Stimulated activated CD4-positive, alpha-beta T cell treated with anti-CD3 and anti-CD28 coated beads, TNF-alpha, amount 100 ng/mL, for 1 hour (primary cell): Measurements from ENCODE around the gene E2F4.
A peak's percentile ranks its signal among the peaks of the same experiment; 100 is the strongest.

Experiments
- DNase-seq, 3 donors: peaks; one replicate each; pipeline ENCODE4 v3.0.0-alpha.2; 2020; ENCODE audit warnings: low read depth in 3 of 3, low spot score in 1 of 3

E2F4 gene

DNA sequence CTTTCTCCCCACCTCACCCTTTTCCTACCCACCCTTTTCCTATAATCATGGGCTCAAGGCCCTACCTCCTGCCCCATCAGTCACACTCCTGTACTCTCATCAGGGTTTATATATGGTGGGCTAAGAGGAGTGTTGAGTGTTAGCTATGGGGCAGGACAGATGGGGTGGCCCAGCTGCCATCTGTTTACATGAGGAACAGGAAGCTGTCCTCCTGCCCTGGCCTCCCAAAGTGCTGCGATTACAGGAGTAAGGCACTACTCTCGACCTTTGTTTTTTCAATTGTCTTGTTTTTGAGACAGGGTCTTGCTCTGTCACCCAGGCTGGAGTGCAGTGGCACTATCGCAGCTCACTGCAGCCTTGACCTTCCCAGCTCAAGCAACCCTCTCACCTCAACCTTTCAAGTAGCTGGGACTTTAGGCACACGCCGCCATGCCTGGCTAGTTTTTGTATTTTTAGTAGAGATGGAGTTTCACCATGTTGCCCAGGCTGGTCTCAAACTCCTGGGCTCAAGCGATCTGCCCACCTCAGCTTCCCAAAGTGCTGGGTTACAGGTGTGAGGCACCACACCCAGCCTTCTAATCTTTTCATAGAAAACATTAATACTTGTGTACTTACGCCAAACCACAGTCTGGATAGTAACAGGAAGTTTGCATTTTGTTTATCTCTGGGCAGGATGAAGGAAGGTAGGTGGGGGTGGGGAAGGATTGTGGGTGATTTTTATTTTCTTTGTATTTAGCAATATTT, 33.9 kb upstream of the E2F4 start:
- no peak for DNase-seq

DNA sequence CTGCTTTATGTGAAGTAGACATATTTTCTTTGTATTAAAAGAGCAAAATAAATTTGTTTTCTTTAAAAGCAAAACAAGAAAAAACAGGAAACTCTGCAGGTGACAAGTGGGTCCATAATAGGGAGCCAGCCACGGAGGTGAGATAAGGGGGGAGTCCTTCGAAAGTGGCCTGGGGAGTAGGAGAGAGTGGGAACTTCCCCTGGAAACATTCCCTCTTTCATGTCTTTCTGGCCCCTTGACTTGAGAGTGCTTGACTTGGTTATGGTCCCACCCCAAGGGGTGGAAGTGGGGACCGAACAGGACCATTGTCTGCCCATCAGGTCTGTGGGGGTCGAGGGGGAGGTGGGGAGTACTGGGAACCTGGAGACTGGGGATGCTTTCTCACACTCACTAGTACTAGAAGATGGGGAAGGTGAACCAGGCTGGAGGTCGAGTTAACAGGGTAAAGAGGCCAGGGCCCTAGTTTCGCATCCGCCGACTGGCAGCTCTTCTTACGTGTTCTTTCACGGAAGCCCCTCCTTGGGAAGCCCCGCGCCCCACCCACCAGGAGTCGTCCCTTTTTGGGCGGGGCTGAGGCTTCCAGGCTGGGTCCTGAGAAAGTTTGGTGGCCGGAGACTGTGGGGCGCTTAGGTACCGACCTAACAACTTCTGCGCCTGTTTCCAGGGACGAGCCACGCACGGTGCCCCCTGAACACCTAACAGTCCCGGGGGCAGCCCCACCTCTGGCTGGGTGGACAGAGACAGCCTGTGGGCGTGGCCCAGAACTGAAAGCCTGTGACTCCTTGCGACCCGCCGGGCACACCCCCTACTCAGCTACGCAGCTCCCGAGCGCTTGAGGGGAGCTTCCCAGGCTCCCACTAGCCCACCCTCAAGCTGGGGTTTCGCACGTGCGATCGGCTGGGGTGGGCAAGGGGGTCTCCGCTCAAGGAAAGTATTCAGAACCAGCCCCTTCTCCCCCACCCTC, 33.0 kb upstream of the E2F4 start:
- DNase-seq, result peak; percentile 50 to 57 (median 54)

DNA sequence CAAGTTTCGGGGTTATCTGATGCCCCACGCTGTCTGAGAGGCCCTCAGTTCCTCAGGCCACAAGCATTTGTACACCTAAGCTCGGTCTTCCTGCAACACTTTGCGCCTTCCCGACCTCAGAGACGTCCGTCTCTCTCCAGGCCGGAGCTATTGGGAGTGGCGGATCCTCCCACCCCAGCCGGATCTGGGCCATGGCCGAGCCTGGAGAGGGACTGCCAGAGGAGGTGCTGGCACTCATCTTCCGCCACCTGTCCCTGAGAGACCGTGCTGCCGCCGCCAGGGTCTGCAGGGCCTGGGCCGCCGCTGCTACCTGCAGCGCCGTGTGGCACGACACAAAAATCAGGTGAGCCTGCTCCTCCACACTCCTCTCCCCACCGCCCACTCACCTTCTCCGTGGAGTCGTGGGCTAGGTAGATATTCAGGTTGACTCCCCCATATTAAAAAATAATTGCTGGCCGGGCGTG, 30.3 kb upstream of the E2F4 start:
- DNase-seq, result no peak

DNA sequence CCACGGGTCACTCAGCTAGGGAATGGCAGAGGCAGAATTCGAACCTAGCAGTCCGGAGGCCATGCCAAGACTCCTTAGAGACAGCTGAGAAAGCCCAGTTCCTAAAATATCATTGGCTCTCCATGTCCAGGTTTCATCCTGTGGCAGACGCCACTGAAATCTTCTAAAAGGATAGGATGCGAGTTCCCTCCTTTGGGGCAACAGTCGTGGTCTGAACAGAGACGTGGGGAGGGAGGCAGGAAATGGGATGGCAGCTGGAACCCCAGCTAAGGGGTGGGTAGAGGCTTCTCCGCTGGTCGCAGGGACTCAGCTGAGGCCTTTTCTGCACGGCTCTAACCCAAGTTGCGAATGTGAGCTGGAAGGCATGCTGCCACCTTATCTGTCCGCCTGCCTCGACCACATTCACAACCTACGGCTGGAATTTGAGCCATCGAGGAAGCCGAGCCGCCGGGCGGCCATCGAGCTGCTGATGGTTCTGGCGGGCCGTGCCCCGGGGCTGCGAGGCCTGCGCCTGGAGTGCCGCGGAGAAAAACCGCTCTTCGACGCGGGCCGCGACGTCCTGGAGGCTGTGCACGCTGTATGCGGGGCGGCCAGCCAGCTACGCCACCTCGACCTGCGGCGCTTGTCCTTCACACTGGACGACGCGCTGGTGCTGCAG, 29.3 kb upstream of the E2F4 start:
- DNase-seq, result no peak

DNA sequence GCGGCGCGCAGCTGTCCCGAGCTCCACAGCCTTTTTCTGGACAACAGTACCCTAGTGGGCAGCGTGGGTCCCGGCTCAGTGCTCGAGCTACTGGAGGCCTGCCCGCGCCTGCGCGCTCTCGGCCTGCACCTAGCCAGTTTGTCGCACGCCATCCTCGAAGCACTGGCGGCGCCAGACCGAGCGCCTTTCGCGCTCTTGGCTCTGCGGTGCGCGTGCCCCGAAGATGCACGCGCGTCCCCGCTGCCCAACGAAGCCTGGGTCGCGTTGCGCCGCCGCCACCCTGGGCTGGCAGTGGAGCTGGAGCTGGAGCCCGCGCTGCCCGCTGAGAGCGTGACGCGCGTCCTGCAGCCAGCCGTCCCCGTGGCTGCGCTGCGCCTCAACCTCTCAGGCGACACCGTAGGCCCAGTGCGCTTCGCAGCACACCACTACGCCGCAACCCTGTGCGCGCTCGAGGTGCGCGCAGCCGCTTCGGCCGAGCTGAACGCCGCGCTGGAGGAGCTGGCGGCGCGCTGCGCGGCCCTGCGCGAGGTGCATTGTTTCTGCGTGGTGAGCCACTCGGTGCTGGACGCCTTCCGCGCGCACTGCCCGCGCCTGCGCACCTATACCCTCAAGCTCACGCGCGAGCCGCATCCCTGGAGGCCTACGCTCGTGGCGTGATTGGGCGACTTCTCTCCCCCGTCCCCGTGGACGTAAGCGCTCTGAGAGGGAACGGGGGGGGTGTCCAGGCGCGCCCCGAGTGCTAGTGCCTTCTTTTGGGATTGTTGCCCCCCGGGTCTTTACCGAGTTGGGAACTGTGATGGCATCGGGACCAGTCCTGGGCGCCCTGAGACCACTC, 28.6 kb upstream of the E2F4 start:
- no peak for DNase-seq

DNA sequence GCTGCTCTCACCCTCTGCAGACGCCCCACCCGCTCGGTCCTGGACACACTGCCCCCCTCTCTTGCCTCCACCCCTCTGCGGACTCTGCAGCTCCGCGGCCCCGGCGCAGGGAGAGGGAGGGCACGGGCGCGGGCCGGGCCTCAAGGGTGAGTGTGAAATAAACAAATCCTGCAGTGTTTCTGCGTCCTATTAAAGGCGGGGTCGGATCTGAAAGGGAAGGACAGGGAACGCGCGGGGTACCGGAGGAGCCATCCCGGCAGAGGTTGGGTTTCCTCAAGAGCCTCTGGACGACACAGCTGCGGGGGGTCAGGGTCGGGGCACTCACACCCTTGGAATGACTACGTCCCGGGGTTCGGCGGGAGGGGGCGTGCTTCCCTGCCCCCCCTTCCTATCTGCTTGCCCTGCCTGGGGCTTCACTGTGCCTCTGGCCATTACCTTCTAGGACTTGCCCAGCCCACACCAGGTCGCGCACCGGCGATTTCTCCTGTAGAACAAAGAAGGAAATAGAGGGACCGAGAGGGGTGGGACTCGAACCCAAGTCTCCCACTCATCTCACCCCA, 27.9 kb upstream of the E2F4 start:
- no peak for DNase-seq

DNA sequence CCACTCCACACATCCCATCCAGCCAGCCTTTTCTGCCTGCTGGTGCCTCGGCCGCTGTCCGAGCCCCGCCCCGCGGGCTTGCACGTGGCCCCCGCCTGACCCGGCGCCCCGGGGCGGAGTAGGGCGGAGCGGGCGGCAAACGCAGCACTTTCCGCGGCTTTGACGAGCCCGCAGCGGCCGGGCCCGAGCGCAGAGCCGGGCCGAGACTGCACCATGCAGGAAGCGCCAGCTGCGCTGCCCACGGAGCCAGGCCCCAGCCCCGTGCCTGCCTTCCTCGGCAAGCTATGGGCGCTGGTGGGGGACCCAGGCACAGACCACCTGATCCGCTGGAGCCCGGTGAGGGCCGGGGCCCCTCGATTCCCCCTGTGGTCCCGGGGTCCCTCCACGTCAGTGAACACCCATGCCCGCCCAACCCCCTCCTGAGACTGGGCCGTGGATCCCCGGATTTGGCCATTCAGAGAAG, 27.3 kb upstream of the E2F4 start, which contains the start of gene HSF4:
TSS of gene HSF4 (plus strand) at position 147 of the 463 bp plus-strand sequence. CDS start at position 214, 67 bp downstream.
- DNase-seq, result no peak

DNA sequence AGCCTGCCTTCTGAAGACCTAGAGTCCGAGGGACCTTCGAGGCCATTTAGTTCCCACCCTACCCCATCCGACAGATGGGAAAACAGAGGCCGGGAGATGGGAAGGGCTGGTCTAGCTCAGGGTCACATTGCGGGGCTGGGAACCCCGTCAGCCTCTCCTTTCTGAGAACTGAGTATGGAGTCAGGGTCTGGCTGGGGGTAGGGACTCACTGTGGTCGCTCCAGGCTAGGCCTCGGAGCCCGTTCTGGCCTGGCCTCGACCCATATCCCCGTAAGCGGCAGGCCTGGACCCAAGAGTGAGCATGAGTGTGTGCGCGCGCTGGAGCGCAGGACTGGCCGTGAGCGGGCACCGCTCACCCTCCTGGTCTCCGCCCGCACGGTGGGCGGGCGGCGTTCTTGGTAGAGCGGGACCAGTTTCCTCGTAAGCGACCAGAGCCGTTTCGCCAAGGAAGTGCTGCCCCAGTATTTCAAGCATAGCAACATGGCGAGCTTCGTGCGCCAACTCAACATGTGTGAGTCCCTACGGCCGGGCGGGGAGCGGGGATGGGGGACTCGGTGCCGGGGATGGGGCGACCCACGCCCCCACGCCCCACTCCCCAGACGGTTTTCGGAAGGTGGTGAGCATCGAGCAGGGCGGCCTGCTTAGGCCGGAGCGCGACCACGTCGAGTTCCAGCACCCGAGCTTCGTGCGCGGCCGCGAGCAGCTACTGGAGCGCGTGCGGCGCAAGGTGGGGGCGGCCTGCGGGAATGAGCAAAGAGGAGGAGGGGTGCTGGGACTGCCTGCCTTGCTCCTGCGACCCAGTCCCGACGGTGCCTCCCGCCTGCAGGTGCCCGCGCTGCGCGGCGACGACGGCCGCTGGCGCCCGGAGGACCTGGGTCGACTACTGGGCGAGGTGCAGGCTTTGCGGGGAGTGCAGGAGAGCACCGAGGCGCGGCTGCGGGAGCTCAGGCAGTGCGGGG, 26.6 kb upstream of the E2F4 start:
- no peak for DNase-seq

DNA sequence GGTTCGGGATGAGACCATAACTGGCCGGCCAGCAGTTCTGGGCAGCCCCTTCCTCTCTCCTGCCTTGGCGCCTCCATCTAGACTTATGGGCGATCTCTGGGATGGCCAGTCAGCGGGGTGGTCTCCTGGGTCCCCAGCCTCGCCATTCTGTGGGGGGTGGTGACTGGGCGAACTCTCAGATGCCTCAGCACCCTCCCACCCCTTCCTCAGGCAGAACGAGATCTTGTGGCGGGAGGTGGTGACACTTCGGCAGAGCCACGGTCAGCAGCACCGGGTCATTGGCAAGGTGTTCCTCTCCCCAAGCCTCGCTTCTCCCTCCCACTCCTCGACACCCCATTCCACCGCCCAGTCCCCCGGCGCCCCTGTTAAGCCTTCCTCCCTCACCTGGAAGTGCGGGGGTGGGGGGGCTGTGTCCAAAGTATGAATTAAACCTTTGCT, 25.8 kb upstream of the E2F4 start:
- DNase-seq, result no peak

DNA sequence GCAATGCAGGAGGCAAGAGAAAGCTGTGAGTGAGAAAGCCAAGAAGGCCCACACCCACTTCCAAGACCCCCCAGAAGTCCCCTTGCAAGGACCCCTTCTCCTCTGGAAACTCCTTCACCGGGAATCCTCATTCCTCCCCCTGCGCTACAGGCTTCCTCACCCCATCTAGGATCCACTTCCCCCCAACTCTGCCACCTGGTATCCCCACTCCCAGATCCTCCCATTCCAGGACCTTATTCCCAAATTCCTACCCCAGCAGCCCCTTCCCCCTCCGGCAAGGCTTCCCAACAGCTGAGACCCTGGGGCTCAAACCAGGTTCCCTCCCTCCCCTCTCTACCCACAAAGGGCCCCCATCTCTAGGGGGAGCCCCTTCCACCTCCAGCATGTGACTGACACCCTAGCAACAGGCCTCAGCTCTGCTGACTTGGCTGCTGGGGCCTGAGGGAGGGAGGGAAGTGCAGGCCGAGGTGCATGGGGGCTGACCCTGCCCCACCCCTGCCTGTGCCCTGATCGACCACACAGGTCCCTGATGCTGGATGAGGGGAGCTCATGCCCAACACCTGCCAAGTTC, 25.3 kb upstream of the E2F4 start:
- DNase-seq, result no peak

DNA sequence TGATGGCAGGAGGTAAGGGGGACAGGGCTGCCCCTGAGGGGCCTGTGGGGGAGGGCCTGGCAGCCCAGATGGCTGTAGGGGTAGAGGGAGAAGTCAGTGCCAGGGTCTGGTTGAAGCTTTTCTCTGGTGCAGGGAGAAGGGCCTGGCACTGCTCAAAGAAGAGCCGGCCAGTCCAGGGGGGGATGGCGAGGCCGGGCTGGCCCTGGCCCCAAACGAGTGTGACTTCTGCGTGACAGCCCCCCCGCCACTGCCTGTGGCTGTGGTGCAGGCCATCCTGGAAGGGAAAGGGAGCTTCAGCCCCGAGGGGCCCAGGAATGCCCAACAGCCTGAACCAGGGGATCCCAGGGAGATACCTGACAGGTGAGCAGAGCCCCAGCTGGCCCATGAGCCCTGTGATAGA, 24.4 kb upstream of the E2F4 start:
- DNase-seq, result no peak

DNA sequence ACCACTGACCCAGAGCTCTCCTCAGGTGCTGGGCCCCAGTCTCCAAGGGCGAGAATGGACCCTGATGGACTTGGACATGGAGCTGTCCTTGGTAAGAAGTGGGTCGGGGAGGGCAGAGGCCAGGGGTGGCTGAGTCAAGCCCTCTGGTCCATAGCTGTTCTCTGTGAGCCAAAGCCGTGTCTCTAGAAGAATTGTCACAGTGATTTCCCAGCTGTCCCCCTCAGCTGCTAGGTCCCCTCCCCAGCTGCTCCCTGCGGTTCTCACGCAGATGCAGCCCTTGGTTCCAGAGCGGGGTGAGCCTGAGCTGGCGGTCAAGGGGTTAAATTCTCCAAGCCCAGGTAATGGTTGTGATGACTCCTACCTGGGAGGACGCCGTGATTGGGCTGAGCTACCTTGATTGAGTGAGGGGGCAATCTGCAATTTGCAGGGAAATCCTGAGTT, 22.9 kb upstream of the E2F4 start:
- DNase-seq, result no peak

DNA sequence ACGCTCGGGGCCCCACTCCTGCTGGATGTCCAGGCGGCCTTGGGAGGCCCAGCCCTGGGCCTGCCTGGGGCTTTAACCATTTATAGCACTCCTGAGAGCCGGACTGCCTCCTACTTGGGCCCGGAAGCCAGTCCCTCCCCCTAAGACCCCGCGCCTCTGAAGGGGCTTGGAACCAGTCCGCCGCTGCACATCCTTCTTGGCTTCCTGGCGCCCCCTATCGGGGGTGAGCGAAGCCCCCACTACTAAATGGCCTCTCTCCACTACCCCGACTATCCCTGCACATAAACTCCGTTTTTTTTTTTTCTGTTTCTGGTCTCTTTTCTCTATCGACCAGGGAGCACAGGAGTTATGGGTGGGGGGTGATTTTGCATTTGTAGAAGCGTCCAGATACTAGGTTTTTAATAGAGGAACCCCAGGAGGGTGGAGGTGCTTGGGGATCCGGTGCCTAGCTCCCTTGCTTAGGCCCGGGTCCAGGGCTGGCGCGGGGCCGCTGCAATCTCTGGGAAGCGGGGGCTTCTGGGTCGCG, 22.2 kb upstream of the E2F4 start:
- no peak for DNase-seq

DNA sequence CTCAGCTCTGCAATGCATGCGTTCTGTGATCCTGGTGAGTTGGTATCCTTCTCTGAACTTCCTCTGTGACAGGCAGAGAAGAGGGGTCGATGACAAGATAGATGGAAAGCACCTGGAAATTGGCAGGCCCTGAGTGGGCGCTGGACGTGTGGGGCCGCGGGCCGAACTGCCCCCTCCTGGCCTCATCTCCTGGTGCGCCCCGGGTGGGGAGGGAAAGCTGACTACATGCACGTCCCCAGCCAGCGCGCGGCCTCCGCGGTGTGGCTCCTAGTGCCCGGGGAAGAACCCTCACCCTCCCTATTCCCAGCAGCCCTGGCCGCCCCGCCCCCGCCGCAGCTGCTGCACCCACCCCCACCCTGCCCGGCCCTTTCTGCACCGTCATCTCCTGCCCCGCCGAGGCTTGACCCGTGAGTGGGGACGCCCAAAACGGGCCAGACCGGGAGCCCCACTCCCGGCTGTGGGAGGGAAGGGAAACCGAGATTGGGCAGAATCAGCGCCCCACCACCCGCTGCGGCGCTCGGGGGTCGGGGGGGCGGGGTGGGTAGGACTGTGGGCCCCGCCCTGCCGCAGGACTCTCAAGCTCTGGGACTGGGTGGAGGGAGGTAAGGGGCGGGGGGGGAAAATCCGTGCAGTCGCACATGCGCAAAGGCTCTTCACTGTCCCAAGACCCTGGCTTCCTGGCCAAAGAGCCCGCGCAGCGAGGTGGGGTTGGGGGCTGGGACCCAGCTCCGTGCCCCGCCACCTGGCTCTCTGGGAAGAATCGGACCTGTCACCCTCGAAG, 21.6 kb upstream of the E2F4 start, which contains the start of gene NOL3:
TSS of gene NOL3 (plus strand) at position 371 of the 781 bp plus-strand sequence.
- DNase-seq, result no peak

DNA sequence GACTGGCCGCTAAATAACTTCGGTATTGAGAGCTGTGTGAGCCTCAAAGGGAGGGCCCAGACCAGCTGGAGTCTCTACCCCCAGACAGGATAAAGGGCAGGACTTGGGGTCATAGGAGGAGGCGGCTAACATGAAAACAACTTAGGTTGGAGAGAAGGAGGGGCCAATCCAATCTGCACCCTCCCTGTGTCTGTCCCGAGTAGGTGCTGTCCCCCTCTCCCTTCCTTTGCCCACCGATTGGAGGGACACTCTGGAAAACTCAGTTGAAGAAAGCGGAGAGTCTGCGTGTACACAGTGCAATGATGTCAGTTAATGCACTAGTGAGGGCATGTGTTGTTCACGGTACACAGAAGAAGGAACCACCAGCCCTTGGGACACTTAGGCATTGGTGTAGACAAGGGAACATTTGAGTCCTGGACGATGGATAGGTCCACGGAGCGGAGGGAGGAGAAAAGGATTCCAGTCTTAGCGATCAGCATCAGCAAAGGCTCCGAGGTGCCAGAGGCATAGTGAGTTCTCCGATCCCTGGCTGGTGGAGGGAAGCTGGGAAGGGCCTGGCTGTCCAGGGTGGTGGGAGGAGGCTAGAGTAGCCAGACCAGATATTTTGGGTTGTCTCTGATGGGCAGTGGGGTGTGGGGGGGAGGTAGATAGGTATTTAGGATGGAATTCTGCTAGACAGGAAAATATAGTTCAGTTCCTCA, 20.9 kb upstream of the E2F4 start:
- DNase-seq, result no peak

DNA sequence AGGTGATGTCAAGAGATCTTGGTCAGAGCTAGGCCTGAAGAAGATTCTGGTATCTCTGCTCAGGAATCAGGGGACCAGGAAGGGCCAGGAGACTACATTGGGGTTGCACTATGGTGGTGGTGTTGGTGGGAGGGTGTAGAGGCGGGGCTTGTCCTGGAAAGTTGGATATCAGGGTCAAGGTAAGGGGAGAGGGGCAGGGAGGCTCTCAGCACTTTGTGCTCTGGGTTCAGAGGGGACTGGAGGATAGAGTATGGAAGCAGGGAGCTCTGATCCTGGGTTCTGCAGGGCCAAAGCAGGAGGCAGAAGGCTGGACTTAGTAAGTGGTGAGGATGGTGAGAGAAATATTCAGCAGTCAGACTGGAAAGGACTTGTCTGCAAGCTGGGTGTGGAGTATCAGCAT, 18.6 kb upstream of the E2F4 start:
- DNase-seq, result no peak
